ENCODE results near the gene NHSL1.

- TF ChIP-seq, protein P1, sequence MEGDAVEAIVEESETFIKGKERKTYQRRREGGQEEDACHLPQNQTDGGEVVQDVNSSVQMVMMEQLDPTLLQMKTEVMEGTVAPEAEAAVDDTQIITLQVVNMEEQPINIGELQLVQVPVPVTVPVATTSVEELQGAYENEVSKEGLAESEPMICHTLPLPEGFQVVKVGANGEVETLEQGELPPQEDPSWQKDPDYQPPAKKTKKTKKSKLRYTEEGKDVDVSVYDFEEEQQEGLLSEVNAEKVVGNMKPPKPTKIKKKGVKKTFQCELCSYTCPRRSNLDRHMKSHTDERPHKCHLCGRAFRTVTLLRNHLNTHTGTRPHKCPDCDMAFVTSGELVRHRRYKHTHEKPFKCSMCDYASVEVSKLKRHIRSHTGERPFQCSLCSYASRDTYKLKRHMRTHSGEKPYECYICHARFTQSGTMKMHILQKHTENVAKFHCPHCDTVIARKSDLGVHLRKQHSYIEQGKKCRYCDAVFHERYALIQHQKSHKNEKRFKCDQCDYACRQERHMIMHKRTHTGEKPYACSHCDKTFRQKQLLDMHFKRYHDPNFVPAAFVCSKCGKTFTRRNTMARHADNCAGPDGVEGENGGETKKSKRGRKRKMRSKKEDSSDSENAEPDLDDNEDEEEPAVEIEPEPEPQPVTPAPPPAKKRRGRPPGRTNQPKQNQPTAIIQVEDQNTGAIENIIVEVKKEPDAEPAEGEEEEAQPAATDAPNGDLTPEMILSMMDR (IDR thresholded peaks at IDR 0.05; ENCODE audit: low read depth, low read length) = no peak
- TF ChIP-seq EZH2phosphoT487 (IDR thresholded peaks at IDR 0.05; ENCODE audit: low read depth) = no peak
These were observed 93.4 kb downstream of the NHSL1 start for GRCh38 chr6:138405816-138406413.

Data from OCI-LY3 (cell line).